Endothelial cell of umbilical vein (primary cell): ENCODE results near the gene DHX9. TPM values are rescaled to one million over a fixed set of nuclear protein-coding genes. Genes with fewer than 3 reads are reported as not detected.

Experiments
- BruUV-seq: library from RNA; stranded (reverse); fragments of 400-500 nt; replicated peaks from 2 replicates; lab custom pipeline; 2021; lab: Mats Ljungman, UMichigan
- CTCF ChIA-PET: fragments of 300-600, 350-600 bp; sonication (Branson Sonifier 250); formaldehyde crosslinking; loops from one replicate; lab custom pipeline; 2021; ENCODE audit warnings: antibody characterized with exemption, inconsistent platforms; lab: Charles Lee
- POLR2A ChIA-PET: fragments of 300-600, 350-600 bp; sonication (Branson Sonifier 250); formaldehyde crosslinking; loops from one replicate; lab custom pipeline; 2021; ENCODE audit warnings: antibody characterized with exemption, inconsistent platforms; lab: Charles Lee
- DNase-seq: peaks from one replicate; pipeline ENCODE4 v3.0.0-alpha.2; 2011; ENCODE audit warnings: low read depth, low spot score
- FAIRE-seq: peaks from 2 replicates; lab custom pipeline; 2011; peaks lifted over from hg19 to GRCh38; lab: Jason Lieb, UNC
- H2AFZ ChIP-seq: 2 replicates; pipeline ENCODE4 v1.6.0; 2012; ENCODE audit warnings: low read depth, low read length, control low read depth, inconsistent platforms
- H3K27ac ChIP-seq: 2 replicates; pipeline ENCODE4 v1.5.1; 2011; ENCODE audit warnings: low read depth, mild to moderate bottlenecking, control low read depth, low read length, moderate library complexity; ENCODE audit not compliant: insufficient read depth
- H3K27me3 ChIP-seq, 2 experiments: 2 replicates each; pipeline versions ENCODE4 v1.6.0 to v1.6.1; 2011; ENCODE audit warnings: low read length in 2 of 2, mixed read lengths in 1 of 2; ENCODE audit not compliant: control insufficient read depth in 2 of 2, insufficient read depth in 2 of 2
- H3K36me3 ChIP-seq, 2 experiments: 2 replicates in 1 of 2; 3 replicates in 1 of 2; pipeline ENCODE4 v1.5.1; 2011; ENCODE audit warnings: low read length in 2 of 2, mild to moderate bottlenecking in 1 of 2, moderate library complexity in 1 of 2; ENCODE audit not compliant: control insufficient read depth in 2 of 2, insufficient read depth in 2 of 2; ENCODE audit errors: extremely low read depth in 1 of 2
- H3K4me1 ChIP-seq: 3 replicates; pipeline ENCODE4 v1.5.1; 2011; ENCODE audit warnings: mild to moderate bottlenecking, low read length; ENCODE audit not compliant: control insufficient read depth, insufficient read depth; ENCODE audit errors: extremely low read depth
- H3K4me2 ChIP-seq: 2 replicates; pipeline ENCODE4 v1.6.1; 2011; ENCODE audit warnings: low read length, control low read depth, mixed read lengths; ENCODE audit not compliant: insufficient read depth
- H3K4me3 ChIP-seq, 3 experiments: fragments of 200-600 bp in 1 of 3; sonication (generic), shearing (Covaris generic) in 1 of 3; replicated peaks in 1 of 3; 2 replicates each; pipeline ENCODE4 v1.5.1; 2011 to 2016; ENCODE audit warnings: control low read depth in 3 of 3, low read length in 3 of 3, mild to moderate bottlenecking in 2 of 3, inconsistent platforms in 1 of 3, low read depth in 1 of 3, moderate library complexity in 1 of 3; ENCODE audit not compliant: insufficient read depth in 1 of 3
- H3K79me2 ChIP-seq: 2 replicates; pipeline ENCODE4 v1.6.0; 2012; ENCODE audit warnings: low read length, inconsistent platforms; ENCODE audit not compliant: control insufficient read depth, insufficient read depth
- H3K9ac ChIP-seq: replicated peaks from 2 replicates; pipeline ENCODE3; 2011; ENCODE audit warnings: low read length, control low read depth; ENCODE audit not compliant: insufficient read depth; ENCODE audit errors: extremely low read depth
- H3K9me1 ChIP-seq: replicated peaks from 3 replicates; pipeline ENCODE4 v1.6.0; 2011; ENCODE audit warnings: mild to moderate bottlenecking, low read length; ENCODE audit not compliant: control insufficient read depth, insufficient read depth; ENCODE audit errors: extremely low read depth
- H3K9me3 ChIP-seq: replicated peaks from 2 replicates; pipeline ENCODE4 v1.5.1; 2012; ENCODE audit warnings: low read length, inconsistent platforms; ENCODE audit not compliant: control insufficient read depth, insufficient read depth
- H4K20me1 ChIP-seq: replicated peaks from 2 replicates; pipeline ENCODE3; 2011; ENCODE audit warnings: mild to moderate bottlenecking, low read length; ENCODE audit not compliant: control insufficient read depth, insufficient read depth; ENCODE audit errors: extremely low read depth
- CTCF ChIP-seq, 2 donors: IDR thresholded peaks; 1 replicate in 1 of 2; 2 replicates in 1 of 2; pipeline ENCODE4 v1.5.1; 2011; ENCODE audit warnings: low read length in 2 of 2, mild to moderate bottlenecking in 2 of 2, moderate library complexity in 2 of 2, control low read depth in 1 of 2, inconsistent platforms in 1 of 2, low read depth in 1 of 2; ENCODE audit not compliant: insufficient read depth in 1 of 2; ENCODE audit errors: extremely low read depth in 1 of 2
- EZH2 ChIP-seq: IDR thresholded peaks from 2 replicates; pipeline ENCODE4 v1.6.1; 2012; ENCODE audit warnings: borderline replicate concordance, low read depth, mild to moderate bottlenecking, moderate library complexity, low read length, inconsistent platforms; ENCODE audit not compliant: severe bottlenecking
- FOS ChIP-seq: IDR thresholded peaks from 2 replicates; pipeline ENCODE4 v1.6.1; 2011; ENCODE audit warnings: mild to moderate bottlenecking, low read length, moderate library complexity, borderline replicate concordance; ENCODE audit not compliant: insufficient read depth
- JUN ChIP-seq: IDR thresholded peaks from 2 replicates; pipeline ENCODE4 v1.6.1; 2011; ENCODE audit warnings: borderline replicate concordance, low read depth; ENCODE audit not compliant: insufficient read length, insufficient read depth
- MAX ChIP-seq: IDR thresholded peaks from 2 replicates; pipeline ENCODE4 v1.6.1; 2011; ENCODE audit not compliant: insufficient read depth, insufficient read length
- MYC ChIP-seq: IDR thresholded peaks from one replicate; pipeline ENCODE4 v1.6.1; 2011; ENCODE audit warnings: mild to moderate bottlenecking, low read depth, low read length
- POLR2AphosphoS5 ChIP-seq: IDR thresholded peaks from 2 replicates; pipeline ENCODE4 v1.6.1; 2012; ENCODE audit warnings: low read depth, mild to moderate bottlenecking, control low read depth, low read length, moderate library complexity; ENCODE audit not compliant: insufficient read depth
- dilution Hi-C: fragments of 300-500 bp; cut with MboI; formaldehyde crosslinking; loops from one replicate; pipeline ENCODE4 v1.15.0; 2019; ENCODE audit warnings: low sequenced_read_pairs; ENCODE audit not compliant: extremely low pct_ligation_motif_present
- intact Hi-C: fragments of 100-400 bp; cut with micrococcal nuclease; formaldehyde crosslinking; loops from one replicate; pipeline ENCODE4 v1.10.0; 2022
- polyA plus RNA-seq, 4 experiments: library from polyadenylated mRNA; depleted of rRNA in 3 of 4; stranded (reverse) in 3 of 4; unstranded in 1 of 4; fragments of >200 nt; gene quantifications; 2 replicates each; pipeline versions ENCODE4 v1.2.1 to v1.2.3, GENCODE V29; 2011 to 2012; ENCODE audit warnings: missing spikeins in 1 of 4
- total RNA-seq: library from RNA; stranded (reverse); gene quantifications from 2 replicates; pipeline ENCODE4 v1.2.3, GENCODE V29; 2021

The DHX9 gene
- total and polyA plus RNA-seq, 2 donors (not counting 3 experiments of a cell fraction or from before 2014, with no cell fraction given): 142 to 220 TPM

GRCh38 chr1:182877331-182877730 is 38.2 kb downstream of the DHX9 start:
- POLR2A ChIA-PET: no interaction called here

GRCh38 chr1:182877842-182878241 is 38.7 kb downstream of the DHX9 start:
- Histone ChIP-seq H3K36me3 (peaks cover 41 to 78% of the 10 kb centered on the region in 2 experiments), H3K4me1 (no peaks in the 10 kb centered on the region), H3K4me3 (no peak overlapping the region), H3K27ac (no peak overlapping the region), H3K9me1 (no peaks in the 10 kb centered on the region), H3K4me2 (no peak overlapping the region), H3K9me3 (no peaks in the 10 kb centered on the region), H4K20me1 (peaks cover 3% of the 10 kb centered on the region), H2AFZ (no peak overlapping the region), H3K9ac (no peak overlapping the region), H3K79me2 (peaks cover 9% of the 10 kb centered on the region), H3K27me3 (no peaks in the 10 kb centered on the region)
- DNase-seq (no peak), FAIRE-seq (no peak)
- ChIA-PET POLR2A (no interaction called here), CTCF (no interaction called here)
- dilution Hi-C loops (no loop called here), intact Hi-C loops (no loop called here)
- no TSS peak for BruUV-seq
- TF ChIP-seq MAX (no peak), CTCF (IDR thresholded peaks at IDR 0.05; ENCODE audit: extremely low read depth in 1 of 2, insufficient read depth in 1 of 2, low read depth in 1 of 2, low read length in 2 of 2) (no peak), EZH2 (no peak), FOS (no peak), POLR2AphosphoS5 (no peak), MYC (no peak), JUN (no peak)

More at GRCh38 chr1:182877331-182877730, 38.2 kb downstream of the DHX9 start:
- H3K4me3 ChIP-seq: no peak overlapping the region
- no peaks in the 10 kb centered on the region for H3K27me3 ChIP-seq
- dilution Hi-C loops: no loop called here
- no peaks in the 10 kb centered on the region for H3K4me1 ChIP-seq
- CTCF ChIA-PET: no interaction called here
- FAIRE-seq: no peak
- H3K36me3 ChIP-seq: peaks cover 41 to 75% of the 10 kb centered on the region in 2 experiments
- no TSS peak for BruUV-seq
- H3K9ac ChIP-seq: no peak overlapping the region
- no peak overlapping the region for H2AFZ ChIP-seq
- H3K9me1 ChIP-seq: no peaks in the 10 kb centered on the region
- H3K9me3 ChIP-seq: no peaks in the 10 kb centered on the region
- H3K4me2 ChIP-seq: no peak overlapping the region
- no peak for DNase-seq
- H3K27ac ChIP-seq: no peak overlapping the region
- H3K79me2 ChIP-seq: peaks cover 9% of the 10 kb centered on the region
- no peak for TF ChIP-seq MAX
- no peak for TF ChIP-seq JUN
- intact Hi-C loops: no loop called here
- peaks cover 3% of the 10 kb centered on the region for H4K20me1 ChIP-seq
